CD4-positive, alpha-beta T cell treated with Interferon alpha-2 for 1 hour (primary cell): Measurements from ENCODE around the gene ICOS.
A peak's percentile ranks its signal among the peaks of the same experiment; 100 is the strongest.
"Not testable (repeated sequence)": the region's sequence is repeated elsewhere in the genome, so short reads cannot be mapped to it uniquely, and the experiment has no call there.

Source experiments
- DNase-seq, 2 donors: peaks; one replicate each; pipeline ENCODE4 v3.0.0-alpha.2; 2020 to 2022

Gene ICOS

GRCh38 chr2:203918839-203919238 lies 17.7 kb upstream of the ICOS start:
- no peak for DNase-seq

- no peak for DNase-seq
Observed at GRCh38 chr2:203925512-203926158, 10.9 kb upstream of the ICOS start.

GRCh38 chr2:203928849-203929248 lies 7.7 kb upstream of the ICOS start:
- DNase-seq: peak in 1 of 2 donors; percentile 55

GRCh38 chr2:203931262-203931661 lies 5.3 kb upstream of the ICOS start:
- DNase-seq: not testable (repeated sequence)

- DNase-seq: peak; percentile 19 to 67
Observed at GRCh38 chr2:203934041-203934492, 2.5 kb upstream of the ICOS start.

- DNase-seq: no peak
Observed at GRCh38 chr2:203934711-203935438, 1.7 kb upstream of the ICOS start.

GRCh38 chr2:203935568-203935967 lies 995 bp upstream of the ICOS start:
- DNase-seq: no peak

- no peak for DNase-seq
Observed at GRCh38 chr2:203936949-203937348, 386 bp downstream of the ICOS start.

GRCh38 chr2:203937788-203938187 lies 1.2 kb downstream of the ICOS start:
- no peak for DNase-seq

- no peak for DNase-seq
Observed at GRCh38 chr2:203940039-203940438, 3.5 kb downstream of the ICOS start.

GRCh38 chr2:203943493-203944382 lies 7.2 kb downstream of the ICOS start:
- DNase-seq: not testable (repeated sequence)

- no peak for DNase-seq
Observed at GRCh38 chr2:203948733-203949132, 12.2 kb downstream of the ICOS start.

GRCh38 chr2:203949228-203949627 lies 12.7 kb downstream of the ICOS start:
- peak in 1 of 2 donors; percentile 64 for DNase-seq

- peak; percentile 29 to 79 for DNase-seq
Observed at GRCh38 chr2:203951366-203951902, 14.9 kb downstream of the ICOS start.

- no peak for DNase-seq
Observed at GRCh38 chr2:203959265-203959664, 22.7 kb downstream of the ICOS start.

GRCh38 chr2:203959672-203960071 lies 23.1 kb downstream of the ICOS start:
- DNase-seq: no peak

GRCh38 chr2:203960811-203961210 lies 24.2 kb downstream of the ICOS start:
- DNase-seq: no peak

- not testable (repeated sequence) for DNase-seq
Observed at GRCh38 chr2:203965190-203965589, 28.6 kb downstream of the ICOS start.

GRCh38 chr2:203971251-203971650 lies 34.7 kb downstream of the ICOS start:
- DNase-seq: no peak

- no peak for DNase-seq
Observed at GRCh38 chr2:203972066-203972465, 35.5 kb downstream of the ICOS start.

GRCh38 chr2:203973000-203973399 lies 36.4 kb downstream of the ICOS start:
- DNase-seq: no peak

- no peak for DNase-seq
Observed at GRCh38 chr2:203973676-203974075, 37.1 kb downstream of the ICOS start.

GRCh38 chr2:203975912-203976311 lies 39.3 kb downstream of the ICOS start:
- no peak for DNase-seq
